COLO668 (cell line): ENCODE results near the gene SLC66A1.

ENCODE experiments used
- DNase-seq: peaks from one replicate; lab custom pipeline; 2025; ENCODE audit not compliant: unreplicated experiment; lab: John Stamatoyannopoulos, UW

SLC66A1 gene

GRCh38 chr1:19375631-19376400 lies 63.7 kb downstream of the SLC66A1 start:
- no peak for DNase-seq

- peak; percentile 35 for DNase-seq
Observed at GRCh38 chr1:19376428-19377372, 64.6 kb downstream of the SLC66A1 start.

GRCh38 chr1:19377812-19378718 lies 65.9 kb downstream of the SLC66A1 start:
- no peak for DNase-seq
